Measurements from ENCODE around the gene ATF2. TPM values are rescaled to one million over a fixed set of nuclear protein-coding genes. Genes with fewer than 3 reads are reported as not detected.

ATF2 gene
- total and polyA plus RNA-seq, 2 of the 4 experiments (the other 2 are of a cell fraction): 23.2 to 60.0 TPM

GRCh38 chr2:175188761-175189160 is 20.8 kb upstream of the ATF2 start:
- no peak overlapping the region for H2BK15ac ChIP-seq (ENCODE audit: low read depth, low read length)
- TF ChIP-seq, protein P1, sequence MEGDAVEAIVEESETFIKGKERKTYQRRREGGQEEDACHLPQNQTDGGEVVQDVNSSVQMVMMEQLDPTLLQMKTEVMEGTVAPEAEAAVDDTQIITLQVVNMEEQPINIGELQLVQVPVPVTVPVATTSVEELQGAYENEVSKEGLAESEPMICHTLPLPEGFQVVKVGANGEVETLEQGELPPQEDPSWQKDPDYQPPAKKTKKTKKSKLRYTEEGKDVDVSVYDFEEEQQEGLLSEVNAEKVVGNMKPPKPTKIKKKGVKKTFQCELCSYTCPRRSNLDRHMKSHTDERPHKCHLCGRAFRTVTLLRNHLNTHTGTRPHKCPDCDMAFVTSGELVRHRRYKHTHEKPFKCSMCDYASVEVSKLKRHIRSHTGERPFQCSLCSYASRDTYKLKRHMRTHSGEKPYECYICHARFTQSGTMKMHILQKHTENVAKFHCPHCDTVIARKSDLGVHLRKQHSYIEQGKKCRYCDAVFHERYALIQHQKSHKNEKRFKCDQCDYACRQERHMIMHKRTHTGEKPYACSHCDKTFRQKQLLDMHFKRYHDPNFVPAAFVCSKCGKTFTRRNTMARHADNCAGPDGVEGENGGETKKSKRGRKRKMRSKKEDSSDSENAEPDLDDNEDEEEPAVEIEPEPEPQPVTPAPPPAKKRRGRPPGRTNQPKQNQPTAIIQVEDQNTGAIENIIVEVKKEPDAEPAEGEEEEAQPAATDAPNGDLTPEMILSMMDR (conservative IDR thresholded peaks at IDR 0.05; ENCODE audit: low read depth, low read length): no peak
- no peak for TF ChIP-seq SMC3 (IDR thresholded peaks at IDR 0.05; ENCODE audit: low read depth, low read length)
- TF ChIP-seq BHLHE40 (IDR thresholded peaks at IDR 0.05; ENCODE audit: low read depth, low read length): no peak
- TF ChIP-seq NFE2L2 (IDR thresholded peaks at IDR 0.05; ENCODE audit: low read depth, low read length): no peak
- no peak for TF ChIP-seq POLR2A (IDR thresholded peaks at IDR 0.05; ENCODE audit: low read depth, low read length)
- no peak for TF ChIP-seq MAZ (IDR thresholded peaks at IDR 0.05; ENCODE audit: borderline replicate concordance, low read depth, low read length)
- no peak for TF ChIP-seq CEBPB (IDR thresholded peaks at IDR 0.05; ENCODE audit: low read depth, low read length)
- no peak for TF ChIP-seq CHD1 (IDR thresholded peaks at IDR 0.05; ENCODE audit: low read depth, low read length)
- no peak for TF ChIP-seq FOS (IDR thresholded peaks at IDR 0.05; ENCODE audit: low read depth, low read length)
- TF ChIP-seq MXI1 (IDR thresholded peaks at IDR 0.05; ENCODE audit: borderline replicate concordance, low read depth, low read length): no peak
- TF ChIP-seq, protein P2, sequence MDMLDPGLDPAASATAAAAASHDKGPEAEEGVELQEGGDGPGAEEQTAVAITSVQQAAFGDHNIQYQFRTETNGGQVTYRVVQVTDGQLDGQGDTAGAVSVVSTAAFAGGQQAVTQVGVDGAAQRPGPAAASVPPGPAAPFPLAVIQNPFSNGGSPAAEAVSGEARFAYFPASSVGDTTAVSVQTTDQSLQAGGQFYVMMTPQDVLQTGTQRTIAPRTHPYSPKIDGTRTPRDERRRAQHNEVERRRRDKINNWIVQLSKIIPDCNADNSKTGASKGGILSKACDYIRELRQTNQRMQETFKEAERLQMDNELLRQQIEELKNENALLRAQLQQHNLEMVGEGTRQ (IDR thresholded peaks at IDR 0.05; ENCODE audit: low read depth, low read length): no peak
- no peak for TF ChIP-seq RFX5 (IDR thresholded peaks at IDR 0.05; ENCODE audit: low read depth, low read length)
- TF ChIP-seq RCOR1 (IDR thresholded peaks at IDR 0.05; ENCODE audit: insufficient replicate concordance, low read length): no peak
- no peak for TF ChIP-seq MAFK (IDR thresholded peaks at IDR 0.05; ENCODE audit: low read depth, low read length)
- no peak for TF ChIP-seq ELK1 (IDR thresholded peaks at IDR 0.05; ENCODE audit: borderline replicate concordance, low read depth, low read length)
- no peak overlapping the region for H3K18ac ChIP-seq (ENCODE audit: low read depth, low read length)
- DNase-seq: no peak
- no peak overlapping the region for H3K4me2 ChIP-seq (ENCODE audit: low read depth, low read length)
- no peak overlapping the region for H3K23ac ChIP-seq (ENCODE audit: low read depth, low read length)
- no peaks in the 10 kb centered on the region for H3K79me1 ChIP-seq (ENCODE audit: low read depth in 1 of 2, low read length in 2 of 2)
- intact Hi-C loops (cut with micrococcal nuclease) (no loop called here), dilution Hi-C loops (cut with HindIII; ENCODE audit: low sequenced_read_pairs, unreplicated experiment) (no loop called here), in situ Hi-C loops (cut with MboI; ENCODE audit: low sequenced_read_pairs) (no loop called here)
- no peak overlapping the region for H2AFZ ChIP-seq (replicated peaks; ENCODE audit: low read length, poor library complexity)
- H2BK5ac ChIP-seq (ENCODE audit: low read depth, low read length, poor library complexity, severe bottlenecking): no peak overlapping the region
- H3K27me3 ChIP-seq (ENCODE audit: control insufficient read depth, insufficient read depth, low read length): no peaks in the 10 kb centered on the region
- H3K56ac ChIP-seq (ENCODE audit: extremely low read depth, insufficient read depth, low read length): no peak overlapping the region
- H4K8ac ChIP-seq (ENCODE audit: low read depth in 2 of 2, low read length in 2 of 2): no peak overlapping the region
- no peak for ATAC-seq (ENCODE audit: low read depth)
- no peak overlapping the region for H2BK120ac ChIP-seq (ENCODE audit: low read depth, low read length)
- H3K4me3 ChIP-seq (ENCODE audit: insufficient read depth, low read depth, low read length): no peak overlapping the region
- no peak overlapping the region for H3K4ac ChIP-seq (ENCODE audit: low read depth, low read length)
- no peak overlapping the region for H2AK9ac ChIP-seq (replicated peaks; ENCODE audit: low read depth, low read length, poor library complexity)
- H3K36me3 ChIP-seq (ENCODE audit: control insufficient read depth, insufficient read depth, low read length): no peaks in the 10 kb centered on the region
- no peak overlapping the region for H4K91ac ChIP-seq (ENCODE audit: insufficient read depth, low read depth, low read length)
- H4K5ac ChIP-seq (ENCODE audit: low read depth, low read length): no peak overlapping the region
- no peak overlapping the region for H2BK20ac ChIP-seq (ENCODE audit: low read depth, low read length)
- no peak overlapping the region for H3K9ac ChIP-seq (ENCODE audit: low read depth, low read length)
- H3K27ac ChIP-seq (ENCODE audit: insufficient read depth, low read length): no peak overlapping the region
- H2AK5ac ChIP-seq (ENCODE audit: low read depth, low read length): no peak overlapping the region
- no peak overlapping the region for H3K14ac ChIP-seq (replicated peaks; ENCODE audit: low read depth, low read length)
- no TSS peak for BruUV-seq (replicated peaks)
- no peaks in the 10 kb centered on the region for H3K9me3 ChIP-seq (ENCODE audit: control insufficient read depth, insufficient read depth, low read length)
- H3K9me1 ChIP-seq (ENCODE audit: insufficient read depth, low read length): no peaks in the 10 kb centered on the region
- no peaks in the 10 kb centered on the region for H3K4me1 ChIP-seq (ENCODE audit: control insufficient read depth, insufficient read depth, low read length)
- no CpG with 5 or more reads among the region's 1 CpG for WGBS, 2 experiments (ENCODE audit: extremely low coverage in 2 of 2, insufficient read length in 1 of 2)
- H4K20me1 ChIP-seq (ENCODE audit: insufficient read depth, low read length): no peaks in the 10 kb centered on the region
- POLR2A ChIA-PET (ENCODE audit: unreplicated experiment): no interaction called here
- CTCF ChIA-PET: no interaction called here

Data from IMR-90 (cell line).